ENCODE results near the gene LMTK3. TPM values are rescaled to one million over a fixed set of nuclear protein-coding genes. Genes with fewer than 3 reads are reported as not detected.
A peak's percentile ranks its signal among the peaks of the same experiment; 100 is the strongest.
"Not testable (repeated sequence)": the region's sequence is repeated elsewhere in the genome, so short reads cannot be mapped to it uniquely, and the experiment has no call there.

Gene LMTK3
- total RNA-seq, 1 donor from 2014 or later: 0.11 TPM

DNA sequence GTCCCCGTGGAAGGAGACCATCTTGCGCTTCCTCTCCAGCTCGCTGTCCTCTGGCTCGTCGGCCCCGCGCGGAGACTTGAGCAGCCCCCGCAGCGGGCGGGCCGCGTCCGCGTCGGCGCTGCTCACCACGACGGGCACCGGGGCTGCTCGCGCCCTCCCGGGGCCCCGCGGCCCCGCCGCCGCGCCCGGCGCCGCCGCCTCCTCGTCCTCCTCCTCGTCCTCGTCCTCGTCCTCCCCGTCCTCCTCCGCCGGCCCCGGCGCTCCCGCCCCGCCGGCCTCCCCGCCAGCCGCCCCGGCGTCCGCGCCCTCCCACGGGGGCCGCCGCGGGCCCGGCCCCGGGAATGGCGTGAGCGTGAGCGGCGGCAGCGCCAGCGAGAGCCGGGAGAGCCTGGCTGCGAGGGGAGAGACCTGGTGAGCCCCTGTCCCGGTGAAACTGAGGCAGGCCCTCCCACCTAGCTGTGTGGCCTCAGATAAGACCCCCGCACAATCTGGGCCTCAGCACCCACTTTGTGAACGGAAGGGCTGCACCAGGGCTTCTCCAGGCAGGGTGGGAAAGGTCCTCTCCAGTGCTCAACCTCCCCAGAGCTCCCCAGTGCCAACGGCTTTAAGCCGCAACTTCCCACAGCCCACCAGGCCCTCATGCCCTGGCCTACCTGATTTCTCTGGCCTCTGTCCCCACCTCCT lies 17.8 kb downstream of the LMTK3 start:
- H3K36me3 ChIP-seq: no peaks in the 10 kb centered on the region
- H3K9me3 ChIP-seq: no peaks in the 10 kb centered on the region
- H3K4me1 ChIP-seq: peaks cover 0 to 7% of the 10 kb centered on the region in 2 donors
- peaks cover 8% of the 10 kb centered on the region for H3K27me3 ChIP-seq
- DNase-seq (ENCODE audit: low spot score in 2 of 2): no peak
- no peak for TF ChIP-seq CTCF (IDR thresholded peaks at IDR 0.05)
- peak overlapping the region; percentile 37 to 61 for H3K27ac ChIP-seq
- H3K4me3 ChIP-seq: peak overlapping the region; percentile 58 to 72
- intact Hi-C loops (cut with DNase I): loop anchor here (1.0 kb wide), 1 partner anchor 17 kb away; the partner anchor contains the start of gene LMTK3

- no peak for TF ChIP-seq CTCF (IDR thresholded peaks at IDR 0.05)
- Histone ChIP-seq H3K27me3 (peaks cover under 1% of the 10 kb centered on the region), H3K36me3 (no peaks in the 10 kb centered on the region), H3K9me3 (no peaks in the 10 kb centered on the region), H3K4me3 (peak overlapping the region; percentile 58 to 72), H3K4me1 (peaks cover 0 to 10% of the 10 kb centered on the region in 2 donors), H3K27ac (peak overlapping the region; percentile 37 to 61)
- DNase-seq (ENCODE audit: low spot score in 2 of 2): peak; percentile 89 to 95
- intact Hi-C loops (cut with DNase I): loop anchor here (1.0 kb wide), 1 partner anchor 18 kb away; the partner anchor contains the start of gene LMTK3
These were observed 18.5 kb downstream of the LMTK3 start for GRCh38 chr19:48492925-48493717.

GRCh38 chr19:48491793-48492123 lies 19.9 kb downstream of the LMTK3 start:
- no peak overlapping the region for H3K4me3 ChIP-seq
- peaks cover 0 to 15% of the 10 kb centered on the region in 2 donors for H3K4me1 ChIP-seq
- intact Hi-C loops (cut with DNase I): no loop called here
- no peak overlapping the region for H3K27ac ChIP-seq
- H3K9me3 ChIP-seq: no peaks in the 10 kb centered on the region
- no peak for DNase-seq (ENCODE audit: low spot score in 2 of 2)
- TF ChIP-seq CTCF (IDR thresholded peaks at IDR 0.05): no peak
- H3K36me3 ChIP-seq: no peaks in the 10 kb centered on the region
- no peaks in the 10 kb centered on the region for H3K27me3 ChIP-seq

GRCh38 chr19:48490981-48491792 lies 20.4 kb downstream of the LMTK3 start:
- DNase-seq (ENCODE audit: low spot score in 2 of 2): no peak
- intact Hi-C loops (cut with DNase I): no loop called here
- Histone ChIP-seq H3K27me3 (no peaks in the 10 kb centered on the region), H3K4me1 (peaks cover 0 to 15% of the 10 kb centered on the region in 2 donors), H3K36me3 (no peaks in the 10 kb centered on the region), H3K9me3 (no peaks in the 10 kb centered on the region), H3K4me3 (no peak overlapping the region), H3K27ac (peak overlapping the region in 1 of 2 donors; percentile 1)
- TF ChIP-seq CTCF (IDR thresholded peaks at IDR 0.05): no peak

GRCh38 chr19:48489608-48490216 lies 21.9 kb downstream of the LMTK3 start:
- Histone ChIP-seq H3K4me3 (no peak overlapping the region), H3K4me1 (peaks cover 0 to 15% of the 10 kb centered on the region in 2 donors), H3K36me3 (no peaks in the 10 kb centered on the region), H3K27ac (no peak overlapping the region), H3K27me3 (no peaks in the 10 kb centered on the region), H3K9me3 (no peaks in the 10 kb centered on the region)
- DNase-seq (ENCODE audit: low spot score in 2 of 2): peak in 1 of 2 donors; percentile 83
- intact Hi-C loops (cut with DNase I): loop anchor here (1.0 to 5.0 kb wide), 3 partner anchors 21 to 127 kb away; partner anchors contain the start of genes CYTH2, SYNGR4 and TMEM143
- TF ChIP-seq CTCF (IDR thresholded peaks at IDR 0.05): peak; percentile 86 to 95 (median 95)

DNA sequence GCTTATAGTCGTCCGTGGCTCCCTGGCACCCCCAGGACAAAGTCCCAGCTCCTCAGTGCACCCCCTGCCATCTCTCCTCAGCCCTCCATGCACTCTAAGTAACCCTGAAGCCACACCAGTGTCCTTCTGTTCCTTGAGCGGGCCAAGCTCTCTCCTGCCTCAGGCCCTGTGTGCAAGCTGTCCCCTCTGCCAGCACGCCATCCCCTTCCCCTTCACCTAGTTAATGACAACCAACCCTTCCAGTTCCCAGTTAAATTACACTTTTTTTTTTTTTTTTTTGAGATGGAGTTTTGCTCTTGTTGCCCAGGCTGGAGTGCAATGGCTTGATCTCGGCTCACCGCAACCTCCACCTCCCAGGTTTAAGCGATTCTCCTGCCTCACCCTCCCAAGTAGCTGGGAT lies 23.2 kb downstream of the LMTK3 start:
- not testable (repeated sequence) for H3K9me3 ChIP-seq; H3K27me3 ChIP-seq; DNase-seq (ENCODE audit: low spot score in 2 of 2); H3K4me3 ChIP-seq; H3K36me3 ChIP-seq
- Histone ChIP-seq H3K27ac (peak overlapping the region; percentile 35 to 62), H3K4me1 (peaks cover 0 to 15% of the 10 kb centered on the region in 2 donors)
- intact Hi-C loops (cut with DNase I): loop anchor here (2.0 to 5.0 kb wide), 2 partner anchors 20 to 126 kb away; partner anchors contain the start of genes CYTH2, SYNGR4 and TMEM143
